Subcutaneous adipose tissue (tissue), 4 donors: Measurements from ENCODE around the gene RNPEP. TPM values are rescaled to one million over a fixed set of nuclear protein-coding genes. Genes with fewer than 3 reads are reported as not detected.

ENCODE experiments used
- CTCF ChIP-seq: fragments of 450-650 bp; IDR thresholded peaks from one replicate; pipeline ENCODE4 v1.5.1; 2016; ENCODE audit warnings: low read depth, mild to moderate bottlenecking, control low read depth, antibody characterized with exemption, moderate library complexity
- total RNA-seq, 4 donors: library from RNA; depleted of rRNA; stranded (reverse); fragments of >200 nt; gene quantifications; one replicate each; pipeline ENCODE4 v1.1.0, GENCODE V29; 2016

The RNPEP gene
- total RNA-seq, 4 donors from 2014 or later = 38.5 to 68.8 (median 47.7) TPM

GRCh38 chr1:201941420-201942128, 40.9 kb upstream of the RNPEP start:
- no peak for TF ChIP-seq CTCF

- TF ChIP-seq CTCF = no peak
These were observed 40.3 kb upstream of the RNPEP start for GRCh38 chr1:201942129-201942495.

GRCh38 chr1:201944002-201944401, 38.4 kb upstream of the RNPEP start:
- no peak for TF ChIP-seq CTCF

- TF ChIP-seq CTCF = no peak
These were observed 37.8 kb upstream of the RNPEP start for GRCh38 chr1:201944639-201945038.

GRCh38 chr1:201945157-201945556, 37.3 kb upstream of the RNPEP start:
- no peak for TF ChIP-seq CTCF

- no peak for TF ChIP-seq CTCF
These were observed 36.6 kb upstream of the RNPEP start for GRCh38 chr1:201945863-201946223.

- TF ChIP-seq CTCF = no peak
These were observed 36.1 kb upstream of the RNPEP start, which contains the start of gene LMOD1 for GRCh38 chr1:201946224-201946908. LMOD1 (minus strand) TSS chr1:201946548; CDS start chr1:201946340, 208 bp downstream.
